K562 (cell line): ENCODE data around the gene MTPN. TPM values are rescaled to one million over a fixed set of nuclear protein-coding genes. Genes with fewer than 3 reads are reported as not detected.

Experiments used
- CBFA2T3 ChIP-seq: fragments of 450-650 bp; IDR thresholded peaks from 2 replicates; pipeline ENCODE4 v1.6.1; 2017
- E4F1 ChIP-seq: fragments of 250-450 bp; sonication (Bioruptor Pico); IDR thresholded peaks from 2 replicates; pipeline ENCODE4 v1.5.0; 2021; ENCODE audit warnings: mild to moderate bottlenecking, borderline replicate concordance
- HDAC2 ChIP-seq: fragments of 450-650 bp; IDR thresholded peaks from 2 replicates; pipeline ENCODE4 v1.6.1; 2016; ENCODE audit warnings: mild to moderate bottlenecking
- HOXB6 ChIP-seq: fragments of 250-450 bp; sonication (Bioruptor Pico); IDR thresholded peaks from 2 replicates; pipeline ENCODE4 v1.5.1; 2022; ENCODE audit warnings: mild to moderate bottlenecking, borderline replicate concordance
- MAZ ChIP-seq, 2 experiments: fragments of 450-650 bp in 1 of 2; sonication (generic) in 1 of 2; formaldehyde crosslinking; IDR thresholded peaks in 1 of 2; conservative IDR thresholded peaks in 1 of 2; 2 replicates each; pipeline versions ENCODE4 v1.4.0 to v1.5.0; 2020; ENCODE audit warnings: mild to moderate bottlenecking in 1 of 2, missing genetic modification reagents in 1 of 2
- MTA2 ChIP-seq: fragments of 450-650 bp; IDR thresholded peaks from 2 replicates; pipeline ENCODE4 v1.6.1; 2016; ENCODE audit warnings: low read depth
- NEUROD1 ChIP-seq: fragments of 150-350 bp; IDR thresholded peaks from 2 replicates; pipeline ENCODE4 v1.6.1; 2014; ENCODE audit warnings: borderline replicate concordance, low read length, low read depth; ENCODE audit not compliant: partially characterized antibody
- NFIX ChIP-seq: fragments of 250-450 bp; sonication (Bioruptor Pico); IDR thresholded peaks from 2 replicates; pipeline ENCODE4 v1.4.0; 2020; ENCODE audit warnings: low read depth, mild to moderate bottlenecking, moderate library complexity
- PRDM10 ChIP-seq: fragments of 450-650 bp; IDR thresholded peaks from 2 replicates; pipeline ENCODE4 v1.6.1; 2018; ENCODE audit not compliant: partially characterized antibody
- RAD51 ChIP-seq: fragments of 450-650 bp; IDR thresholded peaks from 2 replicates; pipeline ENCODE4 v1.7.1; 2016; ENCODE audit warnings: low read depth, mild to moderate bottlenecking, borderline replicate concordance
- TEAD2 ChIP-seq: fragments of 450-650 bp; IDR thresholded peaks from 2 replicates; pipeline ENCODE4 v1.6.1; 2016; ENCODE audit warnings: missing genetic modification characterization, control low read depth, missing compliant biosample characterization
- ZNF121 ChIP-seq: sonication (generic); formaldehyde crosslinking; conservative IDR thresholded peaks from 2 replicates; pipeline ENCODE4 v1.8.0; 2022; ENCODE audit warnings: missing genetic modification reagents
- ZNF354B ChIP-seq: fragments of 250-450 bp; sonication (Bioruptor Pico); IDR thresholded peaks from 2 replicates; pipeline ENCODE4 v1.4.0; 2020
- ZNF57 ChIP-seq: fragments of 450-650 bp; formaldehyde crosslinking; IDR thresholded peaks from 2 replicates; pipeline ENCODE4 v1.4.0; 2020; ENCODE audit warnings: mild to moderate bottlenecking, moderate library complexity
- ZNF644 ChIP-seq: fragments of 200-800 bp; sonication (Bioruptor generic); IDR thresholded peaks from 2 replicates; pipeline ENCODE4 v1.6.1; 2016; ENCODE audit warnings: low read depth, missing genetic modification characterization, missing compliant biosample characterization
- polyA plus RNA-seq, 8 experiments: library from polyadenylated mRNA; depleted of rRNA in 4 of 8; stranded (reverse) in 5 of 8; unstranded in 3 of 8; fragments of >200 nt; fragmentation: Nextera tagmentation in 2 of 8; fragmentation: Illumina TruSeq in 1 of 8; extraction: Ambion mirVana in 2 of 8; extraction: Trizol in 1 of 8; gene quantifications; 2 replicates each; pipeline versions ENCODE4 v1.2.1 to v1.2.3, GENCODE V29; 2011 to 2014; ENCODE audit warnings: inconsistent platforms in 1 of 8, missing spikeins in 1 of 8
- total RNA-seq, 7 experiments: library from RNA; depleted of rRNA in 6 of 7; stranded (reverse); fragments of >200 nt in 6 of 7; fragmentation: Illumina TruSeq in 2 of 7; extraction: Trizol in 2 of 7; gene quantifications; 2 replicates each; pipeline versions ENCODE4 v1.2.1 to v1.2.3, GENCODE V29; 2011 to 2021; ENCODE audit warnings: low replicate concordance in 1 of 7
- TF ChIP-seq, protein P1 (sequence below): sonication (generic); formaldehyde crosslinking; IDR thresholded peaks from 2 replicates; pipeline ENCODE4 v1.8.0; 2022; ENCODE audit warnings: missing genetic modification reagents, mild to moderate bottlenecking, moderate library complexity, borderline replicate concordance
- TF ChIP-seq, protein P2 (sequence below): fragments of 450-650 bp; formaldehyde crosslinking; IDR thresholded peaks from 2 replicates; pipeline ENCODE4 v1.4.0; 2022; ENCODE audit warnings: missing genetic modification characterization
- TF ChIP-seq, protein P3 (sequence below): fragments of 150-350 bp; conservative IDR thresholded peaks from 2 replicates; pipeline ENCODE4 v1.6.1; 2014; ENCODE audit warnings: low read length

The MTPN gene
- total and polyA plus RNA-seq, 9 of the 15 experiments (the other 6 are each of a cell fraction or from before 2014, with no cell fraction given): 68.5 to 261 (median 156) TPM

DNA sequence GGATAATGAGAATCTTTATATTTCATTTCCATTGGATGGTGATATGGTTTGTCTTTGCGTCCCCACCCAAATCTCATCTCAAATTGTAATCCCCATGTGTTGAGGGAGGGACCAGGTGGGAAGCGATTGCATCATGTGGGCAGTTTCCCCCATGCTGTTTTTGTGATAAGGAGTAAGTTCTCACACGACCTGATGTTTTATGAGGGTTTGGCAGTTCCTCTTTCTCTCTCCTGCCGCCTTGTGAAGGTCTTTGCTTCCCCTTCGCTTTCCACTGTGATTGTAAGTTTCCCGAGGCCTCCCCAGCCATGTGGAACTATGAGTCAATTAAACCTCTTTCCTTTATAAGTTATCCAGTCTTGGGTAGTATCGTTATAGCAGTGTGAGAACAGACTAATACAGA is 59.4 kb downstream of the MTPN start (continued):
- TF ChIP-seq PRDM10 (no peak), ZNF57 (CRISPR knock-in tag) (no peak), HOXB6 (CRISPR knock-in tag) (no peak), E4F1 (CRISPR knock-in tag) (no peak), TEAD2 (no peak), ZNF121 (CRISPR knock-in tag) (no peak), MAZ (CRISPR knock-in tag; conservative IDR thresholded peaks at IDR 0.05 in 1 of 2, IDR thresholded peaks at IDR 0.05 in 1 of 2) (no peak), HDAC2 (no peak), NEUROD1 (no peak), RAD51 (no peak), NFIX (no peak), ZNF644 (tag) (no peak), CBFA2T3 (peak; percentile 78), MTA2 (peak; percentile 25; the same call in 1 of the 2 replicates), ZNF354B (no peak)
- TF ChIP-seq, protein P1, sequence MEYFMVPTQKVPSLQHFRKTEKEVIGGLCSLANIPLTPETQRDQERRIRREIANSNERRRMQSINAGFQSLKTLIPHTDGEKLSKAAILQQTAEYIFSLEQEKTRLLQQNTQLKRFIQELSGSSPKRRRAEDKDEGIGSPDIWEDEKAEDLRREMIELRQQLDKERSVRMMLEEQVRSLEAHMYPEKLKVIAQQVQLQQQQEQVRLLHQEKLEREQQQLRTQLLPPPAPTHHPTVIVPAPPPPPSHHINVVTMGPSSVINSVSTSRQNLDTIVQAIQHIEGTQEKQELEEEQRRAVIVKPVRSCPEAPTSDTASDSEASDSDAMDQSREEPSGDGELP (CRISPR knock-in tag): peak; percentile 26; the same call in 1 of the 2 replicates
- TF ChIP-seq, protein P2, sequence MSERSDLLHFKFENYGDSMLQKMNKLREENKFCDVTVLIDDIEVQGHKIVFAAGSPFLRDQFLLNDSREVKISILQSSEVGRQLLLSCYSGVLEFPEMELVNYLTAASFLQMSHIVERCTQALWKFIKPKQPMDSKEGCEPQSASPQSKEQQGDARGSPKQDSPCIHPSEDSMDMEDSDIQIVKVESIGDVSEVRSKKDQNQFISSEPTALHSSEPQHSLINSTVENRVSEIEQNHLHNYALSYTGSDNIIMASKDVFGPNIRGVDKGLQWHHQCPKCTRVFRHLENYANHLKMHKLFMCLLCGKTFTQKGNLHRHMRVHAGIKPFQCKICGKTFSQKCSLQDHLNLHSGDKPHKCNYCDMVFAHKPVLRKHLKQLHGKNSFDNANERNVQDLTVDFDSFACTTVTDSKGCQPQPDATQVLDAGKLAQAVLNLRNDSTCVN (CRISPR knock-in tag): no peak
- TF ChIP-seq, protein P3, sequence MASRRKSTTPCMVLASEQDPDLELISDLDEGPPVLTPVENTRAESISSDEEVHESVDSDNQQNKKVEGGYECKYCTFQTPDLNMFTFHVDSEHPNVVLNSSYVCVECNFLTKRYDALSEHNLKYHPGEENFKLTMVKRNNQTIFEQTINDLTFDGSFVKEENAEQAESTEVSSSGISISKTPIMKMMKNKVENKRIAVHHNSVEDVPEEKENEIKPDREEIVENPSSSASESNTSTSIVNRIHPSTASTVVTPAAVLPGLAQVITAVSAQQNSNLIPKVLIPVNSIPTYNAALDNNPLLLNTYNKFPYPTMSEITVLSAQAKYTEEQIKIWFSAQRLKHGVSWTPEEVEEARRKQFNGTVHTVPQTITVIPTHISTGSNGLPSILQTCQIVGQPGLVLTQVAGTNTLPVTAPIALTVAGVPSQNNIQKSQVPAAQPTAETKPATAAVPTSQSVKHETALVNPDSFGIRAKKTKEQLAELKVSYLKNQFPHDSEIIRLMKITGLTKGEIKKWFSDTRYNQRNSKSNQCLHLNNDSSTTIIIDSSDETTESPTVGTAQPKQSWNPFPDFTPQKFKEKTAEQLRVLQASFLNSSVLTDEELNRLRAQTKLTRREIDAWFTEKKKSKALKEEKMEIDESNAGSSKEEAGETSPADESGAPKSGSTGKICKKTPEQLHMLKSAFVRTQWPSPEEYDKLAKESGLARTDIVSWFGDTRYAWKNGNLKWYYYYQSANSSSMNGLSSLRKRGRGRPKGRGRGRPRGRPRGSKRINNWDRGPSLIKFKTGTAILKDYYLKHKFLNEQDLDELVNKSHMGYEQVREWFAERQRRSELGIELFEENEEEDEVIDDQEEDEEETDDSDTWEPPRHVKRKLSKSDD: no peak
